ENCODE measurements around the gene AP4M1.
"Not testable (repeated sequence)": the region's sequence is repeated elsewhere in the genome, so short reads cannot be mapped to it uniquely, and the experiment has no call there.

The AP4M1 gene

DNA sequence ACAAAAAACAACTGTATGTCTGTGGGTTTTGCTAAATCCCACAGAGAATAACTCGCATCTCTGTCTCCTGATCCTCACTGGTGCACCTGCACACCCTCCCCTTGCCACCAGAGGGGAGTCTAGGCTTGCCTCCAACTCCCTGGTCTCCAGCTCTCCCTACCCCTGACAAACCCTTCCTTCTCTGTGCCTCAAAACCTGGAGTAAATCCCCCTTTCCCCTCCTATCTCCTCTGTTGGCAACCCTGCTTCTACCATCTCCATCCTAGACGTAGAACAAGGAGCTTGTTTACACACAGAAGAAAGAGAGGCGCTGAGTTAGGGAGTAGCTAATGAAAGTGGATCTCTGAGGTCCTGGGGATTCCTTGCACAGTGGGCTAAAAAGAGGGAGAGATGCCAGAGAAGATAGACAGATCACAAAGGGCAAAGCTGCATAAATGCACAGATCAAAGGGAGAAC is 31.3 kb downstream of the AP4M1 start:
- peak; percentile 44 for DNase-seq

DNA sequence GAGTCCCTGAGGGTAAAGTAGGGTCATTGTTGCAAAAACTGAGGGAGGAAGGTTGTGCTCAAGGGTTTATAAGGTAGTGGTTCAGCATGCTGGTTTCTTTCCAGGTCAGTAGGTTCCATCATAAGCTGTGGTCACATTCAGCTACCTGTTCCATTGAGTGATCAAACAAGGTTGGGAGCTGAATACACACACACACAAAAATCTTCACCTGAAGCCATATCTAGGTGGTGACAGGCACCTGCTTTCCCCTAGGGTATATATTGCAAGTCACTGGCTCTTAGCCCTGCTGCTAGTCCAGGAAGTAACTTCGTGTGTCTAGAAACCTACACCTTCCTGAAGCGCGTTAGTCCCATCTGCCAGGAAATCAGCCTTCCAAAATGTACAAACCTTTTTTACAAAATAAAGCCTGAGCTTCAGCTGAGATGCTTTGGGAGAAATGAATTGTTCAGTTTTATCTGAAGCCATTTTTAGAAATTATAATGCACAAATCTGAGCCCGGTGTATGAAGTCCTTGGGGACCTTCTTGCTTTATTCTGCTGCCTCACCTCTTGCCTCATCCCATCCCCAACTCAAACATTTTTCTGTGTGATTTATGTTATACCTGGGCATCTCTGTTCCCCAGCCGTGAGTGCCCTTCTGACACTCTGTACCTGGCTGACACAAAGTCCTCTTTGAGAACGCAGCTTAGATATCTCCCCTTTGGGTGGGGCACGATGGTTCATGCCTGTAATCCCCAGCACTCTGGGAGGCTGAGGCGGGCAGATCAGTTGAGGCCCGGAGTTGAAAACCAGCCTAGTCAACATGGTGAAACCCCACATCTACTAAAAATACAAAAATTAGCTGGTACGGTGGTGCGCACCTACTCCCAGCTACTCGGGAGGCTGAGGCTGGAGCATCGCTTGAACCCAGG is 36.7 kb downstream of the AP4M1 start:
- DNase-seq, result no peak

DNA sequence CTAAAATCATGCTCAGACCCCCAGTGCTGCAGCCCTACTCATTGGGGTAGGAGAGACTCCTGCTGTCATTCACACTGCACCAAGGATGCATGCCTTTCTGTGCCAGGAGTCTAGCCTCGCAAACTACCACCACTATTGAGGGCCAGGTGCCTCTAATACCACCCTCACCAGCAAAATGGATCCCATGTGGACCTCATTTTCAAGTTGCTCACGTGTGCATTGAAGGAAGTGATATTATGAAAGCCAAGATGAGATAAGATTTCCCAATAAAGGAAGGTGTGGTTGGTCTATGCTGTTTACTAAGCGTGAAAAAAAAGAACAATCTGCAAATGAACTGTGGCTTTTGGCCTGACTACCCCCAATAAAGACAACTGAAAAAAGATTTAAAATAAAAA is 40.1 kb downstream of the AP4M1 start:
- no peak for DNase-seq

DNA sequence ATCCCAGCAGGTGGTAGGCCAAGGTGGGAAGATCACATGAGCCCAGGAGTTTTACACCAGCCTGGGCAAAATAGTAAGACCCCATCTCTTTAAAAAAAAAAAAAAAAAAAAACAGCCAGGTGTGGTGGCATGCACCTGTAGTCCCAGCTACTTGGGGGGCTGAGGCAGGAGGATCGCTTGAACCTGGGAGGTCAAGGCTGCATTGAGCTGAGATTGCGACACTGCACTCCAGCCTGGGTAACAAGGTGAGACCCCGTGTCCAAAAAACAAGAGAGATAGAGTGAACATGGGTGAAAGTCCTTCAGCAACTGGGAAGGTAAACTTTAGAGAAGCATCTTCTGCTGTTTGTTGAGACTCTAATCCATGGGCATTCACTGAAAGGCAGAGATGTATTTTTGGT is 41.0 kb downstream of the AP4M1 start:
- DNase-seq, result no peak

DNA sequence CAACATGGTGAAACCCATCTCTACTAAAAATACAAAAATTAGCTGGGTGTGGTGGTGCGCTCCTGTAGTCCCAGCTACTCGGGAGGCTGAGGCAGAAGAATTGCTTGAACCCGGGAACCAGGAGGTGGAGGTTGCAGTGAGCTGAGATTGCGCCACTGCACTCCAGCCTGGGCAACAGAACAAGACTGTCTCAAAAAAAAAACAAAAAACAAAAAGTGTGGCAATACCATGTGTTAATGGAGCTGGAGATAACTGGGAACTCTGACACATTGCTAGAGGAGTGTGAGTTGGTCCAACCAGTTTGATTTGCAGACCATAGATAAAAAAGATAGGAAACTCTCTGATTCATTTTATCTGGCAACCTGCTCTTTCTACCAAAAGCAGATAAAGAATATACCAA is 44.9 kb downstream of the AP4M1 start:
- DNase-seq, result not testable (repeated sequence)

GRCh38 chr7:100147278-100147677 is 45.8 kb downstream of the AP4M1 start:
- no peak for DNase-seq

- no peak for DNase-seq
These were observed 46.7 kb downstream of the AP4M1 start for GRCh38 chr7:100148225-100148558.

DNA sequence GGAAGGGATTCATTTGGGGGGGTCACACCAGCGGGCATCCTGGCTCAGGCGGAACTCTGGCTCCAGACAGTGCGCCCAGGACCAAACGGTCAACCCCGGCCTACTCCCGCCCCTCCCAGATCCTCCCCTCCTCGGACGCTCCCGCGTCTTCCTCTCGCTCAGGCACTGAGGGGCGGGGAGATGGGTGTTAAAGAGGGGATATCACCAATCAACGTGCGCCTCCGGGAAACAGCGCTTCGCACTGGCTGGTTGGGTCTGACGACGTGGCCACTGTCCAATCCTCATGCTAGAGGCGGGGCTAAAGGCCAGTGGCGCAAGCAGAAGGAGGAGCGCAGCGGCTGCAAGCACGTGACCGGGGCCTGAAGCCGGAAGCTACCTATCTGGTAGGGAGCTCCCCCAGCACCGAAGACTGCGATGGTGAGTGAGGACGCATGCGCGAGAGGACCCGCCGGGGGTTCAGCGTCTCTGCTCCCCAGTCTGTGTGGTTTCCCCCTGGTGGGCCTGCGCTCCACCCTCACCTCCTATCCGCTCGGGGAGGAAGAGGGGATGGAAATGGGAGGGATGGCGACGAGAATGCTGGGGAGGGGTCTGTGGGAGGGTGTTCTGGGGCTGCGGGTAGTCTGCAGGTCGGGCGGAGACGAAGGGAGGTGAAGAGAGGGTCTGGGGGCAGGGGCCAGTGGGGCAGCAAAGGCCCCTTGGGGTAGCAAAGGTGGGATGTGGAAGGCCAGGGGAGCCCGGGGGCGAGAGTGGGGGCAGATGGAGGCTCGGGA is 47.3 kb downstream of the AP4M1 start, which contains the start of gene LAMTOR4:
Gene LAMTOR4 (plus strand): TSS at position 360 of the 770 bp plus-strand sequence. CDS start 55 bp downstream, at position 415.
- DNase-seq, result peak; percentile 99

DNA sequence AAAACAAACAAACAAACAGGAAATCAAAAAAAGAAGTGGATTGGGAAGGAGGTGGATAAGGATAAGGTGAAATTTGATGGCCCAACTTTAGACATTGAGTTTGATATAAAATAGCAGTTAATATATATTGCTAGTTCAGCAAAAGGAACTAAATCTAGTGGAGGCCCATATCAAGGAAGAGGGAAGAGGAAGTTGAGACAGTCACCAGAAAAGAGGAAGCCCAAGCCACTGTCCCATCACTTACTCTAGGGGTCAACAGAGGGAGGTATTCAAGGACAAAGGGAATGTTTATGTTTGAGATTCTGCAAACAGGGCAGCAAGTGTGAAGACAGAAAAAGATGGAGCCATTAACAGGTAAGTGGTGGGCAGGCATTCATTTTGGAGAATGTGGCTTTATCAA is 51.0 kb downstream of the AP4M1 start:
- DNase-seq, result no peak

- no peak for DNase-seq
These were observed 51.7 kb downstream of the AP4M1 start for GRCh38 chr7:100152937-100153666.

DNA sequence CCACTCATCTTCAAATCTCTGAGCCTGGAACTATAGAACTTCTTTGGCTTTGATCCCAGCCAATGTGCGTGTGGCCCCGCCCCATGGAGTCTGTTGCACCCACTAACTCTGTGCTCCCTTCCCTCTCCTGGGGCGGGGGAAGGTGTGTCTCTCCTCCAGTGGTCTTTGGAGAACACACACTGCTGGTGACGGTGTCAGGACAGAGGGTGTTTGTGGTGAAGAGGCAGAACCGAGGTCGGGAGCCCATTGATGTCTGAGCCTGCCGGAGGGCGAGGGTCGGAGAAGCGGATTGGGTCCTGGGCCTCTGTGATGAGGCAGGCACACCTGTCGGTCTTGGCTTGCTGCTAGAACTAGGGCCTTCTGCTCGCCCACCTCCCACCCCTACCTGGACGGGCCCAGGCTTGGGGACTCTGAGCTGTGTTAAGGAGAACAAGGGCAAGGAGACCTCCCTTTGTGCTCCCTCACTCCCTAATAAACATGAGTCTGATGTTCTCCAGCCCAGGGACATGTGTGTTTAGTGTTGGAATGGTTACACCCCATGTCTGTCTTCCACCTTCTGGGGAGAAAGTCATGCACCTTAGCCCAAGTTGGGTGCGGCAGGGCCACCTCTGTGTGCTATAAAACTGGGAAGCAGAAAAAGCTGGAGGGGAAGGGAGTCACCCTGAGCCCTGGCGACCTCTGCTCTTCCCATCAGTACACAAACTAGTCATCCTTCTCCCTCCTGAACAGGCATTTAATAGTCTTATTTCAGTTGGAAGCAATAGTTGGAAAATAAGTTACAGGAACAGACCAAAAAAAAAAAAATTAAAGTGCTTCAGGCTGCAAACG is 52.5 kb downstream of the AP4M1 start:
- no peak for DNase-seq

- no peak for DNase-seq
These were observed 53.4 kb downstream of the AP4M1 start for GRCh38 chr7:100154651-100155491.

GRCh38 chr7:100155553-100156317 is 54.3 kb downstream of the AP4M1 start:
- DNase-seq, result no peak

GRCh38 chr7:100156331-100157068 is 55.1 kb downstream of the AP4M1 start:
- no peak for DNase-seq

DNA sequence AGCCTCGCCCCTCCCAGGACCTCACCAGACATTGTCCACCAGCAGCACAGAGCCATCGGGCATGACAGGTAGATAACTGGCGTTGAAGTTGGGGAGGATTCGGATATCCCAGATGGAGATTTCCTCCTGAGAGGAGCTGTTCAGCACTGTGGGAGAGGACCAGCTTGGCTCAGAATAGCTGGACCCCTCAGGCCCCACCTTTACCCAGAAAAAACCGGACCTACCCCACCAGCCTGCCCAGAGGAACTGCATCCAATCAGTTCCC is 55.6 kb downstream of the AP4M1 start:
- DNase-seq, result no peak

GRCh38 chr7:100157334-100158228 is 56.1 kb downstream of the AP4M1 start:
- no peak for DNase-seq

Data from NCI-H2081 treated with DMSO at 0.1 percent for 48 hours (cell line).